Memory B cell (primary cell): Measurements from ENCODE around the gene TRIM28.
"Not testable (repeated sequence)": the region's sequence is repeated elsewhere in the genome, so short reads cannot be mapped to it uniquely, and the experiment has no call there.

Experiments used
- ATAC-seq: fragments of 150-1000 bp; cut with Tn5 transposase; 2 replicates; pipeline ENCODE4 v1.10.0; 2021; ENCODE audit warnings: low read depth, mild to moderate bottlenecking, moderate library complexity
- DNase-seq, 2 donors: peaks; one replicate each; pipeline ENCODE4 v3.0.0; 2022; ENCODE audit warnings: low spot score in 2 of 2
- H3K27ac Mint-ChIP-seq: one replicate; pipeline ENCODE4 v1.8.0; 2022; ENCODE audit warnings: mild to moderate bottlenecking, moderate library complexity, mixed read lengths
- H3K27me3 Mint-ChIP-seq: one replicate; pipeline ENCODE4 v1.8.0; 2022; ENCODE audit warnings: mixed read lengths
- H3K36me3 Mint-ChIP-seq: one replicate; pipeline ENCODE4 v1.8.0; 2022; ENCODE audit warnings: mild to moderate bottlenecking, mixed read lengths
- H3K4me1 Mint-ChIP-seq: one replicate; pipeline ENCODE4 v1.8.0; 2022; ENCODE audit warnings: mixed read lengths
- H3K4me3 Mint-ChIP-seq: one replicate; pipeline ENCODE4 v1.8.0; 2022; ENCODE audit warnings: mild to moderate bottlenecking, moderate library complexity, mixed read lengths
- H3K9me3 Mint-ChIP-seq: one replicate; pipeline ENCODE4 v1.8.0; 2022; ENCODE audit warnings: mixed read lengths

The TRIM28 gene

GRCh38 chr19:58536852-58537798, 6.7 kb upstream of the TRIM28 start:
- no peak for ATAC-seq
- H3K4me3 Mint-ChIP-seq, result no peak overlapping the region
- H3K27me3 Mint-ChIP-seq, result peaks cover 26% of the 10 kb centered on the region
- peaks cover 7% of the 10 kb centered on the region for H3K4me1 Mint-ChIP-seq
- H3K9me3 Mint-ChIP-seq, result no peaks in the 10 kb centered on the region
- no peaks in the 10 kb centered on the region for H3K36me3 Mint-ChIP-seq
- no peak for DNase-seq
- no peak overlapping the region for H3K27ac Mint-ChIP-seq

GRCh38 chr19:58538257-58539168, 5.4 kb upstream of the TRIM28 start:
- Mint-ChIP-seq H3K4me1 (peaks cover 7% of the 10 kb centered on the region), H3K9me3 (no peaks in the 10 kb centered on the region), H3K36me3 (no peaks in the 10 kb centered on the region), H3K27me3 (peaks cover 33% of the 10 kb centered on the region), H3K27ac (no peak overlapping the region), H3K4me3 (peak overlapping the region; percentile 68)
- ATAC-seq (peak; percentile 77), DNase-seq (no peak)

GRCh38 chr19:58539169-58539559, 4.7 kb upstream of the TRIM28 start:
- not testable (repeated sequence) for H3K27ac Mint-ChIP-seq, H3K9me3 Mint-ChIP-seq, DNase-seq, ATAC-seq, H3K36me3 Mint-ChIP-seq
- Mint-ChIP-seq H3K4me3 (peak overlapping the region; percentile 49), H3K27me3 (peaks cover 37% of the 10 kb centered on the region), H3K4me1 (peaks cover 12% of the 10 kb centered on the region)

- peaks cover 13% of the 10 kb centered on the region for H3K36me3 Mint-ChIP-seq
- not testable (repeated sequence) for H3K4me3 Mint-ChIP-seq, ATAC-seq, DNase-seq, H3K27ac Mint-ChIP-seq, H3K9me3 Mint-ChIP-seq
- peaks cover 30% of the 10 kb centered on the region for H3K4me1 Mint-ChIP-seq
- peaks cover 32% of the 10 kb centered on the region for H3K27me3 Mint-ChIP-seq
These were observed 1.1 kb upstream of the TRIM28 start for GRCh38 chr19:58542641-58543372.

GRCh38 chr19:58544591-58545285, 874 bp downstream of the TRIM28 start:
- H3K36me3 Mint-ChIP-seq, result peaks cover 15% of the 10 kb centered on the region
- H3K27me3 Mint-ChIP-seq, result peaks cover 21% of the 10 kb centered on the region
- DNase-seq (no peak), ATAC-seq (peak; percentile 48)
- peak overlapping the region; percentile 90 for H3K4me3 Mint-ChIP-seq
- H3K4me1 Mint-ChIP-seq, result peaks cover 23% of the 10 kb centered on the region
- H3K9me3 Mint-ChIP-seq, result no peaks in the 10 kb centered on the region
- H3K27ac Mint-ChIP-seq, result peak overlapping the region; percentile 98

GRCh38 chr19:58545286-58546018, 1.6 kb downstream of the TRIM28 start:
- Mint-ChIP-seq H3K4me3 (peak overlapping the region; percentile 89), H3K27me3 (peaks cover 16% of the 10 kb centered on the region), H3K27ac (peak overlapping the region; percentile 85), H3K9me3 (no peaks in the 10 kb centered on the region), H3K4me1 (peaks cover 25% of the 10 kb centered on the region), H3K36me3 (peaks cover 19% of the 10 kb centered on the region)
- DNase-seq (no peak), ATAC-seq (no peak)

GRCh38 chr19:58546019-58546530, 2.2 kb downstream of the TRIM28 start:
- Mint-ChIP-seq H3K27ac (peak overlapping the region; percentile 85), H3K27me3 (peaks cover 15% of the 10 kb centered on the region), H3K9me3 (no peaks in the 10 kb centered on the region), H3K36me3 (peaks cover 24% of the 10 kb centered on the region), H3K4me3 (peak overlapping the region; percentile 89), H3K4me1 (peaks cover 25% of the 10 kb centered on the region)
- ATAC-seq (no peak), DNase-seq (no peak)

- peaks cover 29% of the 10 kb centered on the region for H3K36me3 Mint-ChIP-seq
- peaks cover 31% of the 10 kb centered on the region for H3K4me1 Mint-ChIP-seq
- H3K27ac Mint-ChIP-seq, result no peak overlapping the region
- DNase-seq (no peak), ATAC-seq (no peak)
- peaks cover 7% of the 10 kb centered on the region for H3K27me3 Mint-ChIP-seq
- H3K4me3 Mint-ChIP-seq, result no peak overlapping the region
- no peaks in the 10 kb centered on the region for H3K9me3 Mint-ChIP-seq
These were observed 3.8 kb downstream of the TRIM28 start for GRCh38 chr19:58547323-58548312.

GRCh38 chr19:58548859-58549663, 5.2 kb downstream of the TRIM28 start:
- DNase-seq (peak in 1 of 2 donors; percentile 10), ATAC-seq (no peak)
- H3K4me3 Mint-ChIP-seq, result no peak overlapping the region
- H3K27ac Mint-ChIP-seq, result no peak overlapping the region
- no peaks in the 10 kb centered on the region for H3K9me3 Mint-ChIP-seq
- H3K4me1 Mint-ChIP-seq, result peaks cover 33% of the 10 kb centered on the region
- no peaks in the 10 kb centered on the region for H3K27me3 Mint-ChIP-seq
- peaks cover 39% of the 10 kb centered on the region for H3K36me3 Mint-ChIP-seq

- Mint-ChIP-seq H3K9me3 (no peaks in the 10 kb centered on the region), H3K27me3 (no peaks in the 10 kb centered on the region), H3K4me1 (peaks cover 39% of the 10 kb centered on the region), H3K36me3 (peaks cover 39% of the 10 kb centered on the region), H3K27ac (no peak overlapping the region), H3K4me3 (no peak overlapping the region)
- ATAC-seq (no peak), DNase-seq (peak in 1 of 2 donors; percentile 10)
These were observed 5.9 kb downstream of the TRIM28 start for GRCh38 chr19:58549664-58550361.
